ENCODE results near the gene GJD4.

Gene GJD4

GRCh38 chr10:35585356-35585755 is 19.8 kb upstream of the GJD4 start:
- no peak for FAIRE-seq

GRCh38 chr10:35585903-35586535 is 19.1 kb upstream of the GJD4 start:
- TF ChIP-seq, protein P1, sequence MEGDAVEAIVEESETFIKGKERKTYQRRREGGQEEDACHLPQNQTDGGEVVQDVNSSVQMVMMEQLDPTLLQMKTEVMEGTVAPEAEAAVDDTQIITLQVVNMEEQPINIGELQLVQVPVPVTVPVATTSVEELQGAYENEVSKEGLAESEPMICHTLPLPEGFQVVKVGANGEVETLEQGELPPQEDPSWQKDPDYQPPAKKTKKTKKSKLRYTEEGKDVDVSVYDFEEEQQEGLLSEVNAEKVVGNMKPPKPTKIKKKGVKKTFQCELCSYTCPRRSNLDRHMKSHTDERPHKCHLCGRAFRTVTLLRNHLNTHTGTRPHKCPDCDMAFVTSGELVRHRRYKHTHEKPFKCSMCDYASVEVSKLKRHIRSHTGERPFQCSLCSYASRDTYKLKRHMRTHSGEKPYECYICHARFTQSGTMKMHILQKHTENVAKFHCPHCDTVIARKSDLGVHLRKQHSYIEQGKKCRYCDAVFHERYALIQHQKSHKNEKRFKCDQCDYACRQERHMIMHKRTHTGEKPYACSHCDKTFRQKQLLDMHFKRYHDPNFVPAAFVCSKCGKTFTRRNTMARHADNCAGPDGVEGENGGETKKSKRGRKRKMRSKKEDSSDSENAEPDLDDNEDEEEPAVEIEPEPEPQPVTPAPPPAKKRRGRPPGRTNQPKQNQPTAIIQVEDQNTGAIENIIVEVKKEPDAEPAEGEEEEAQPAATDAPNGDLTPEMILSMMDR (IDR thresholded peaks at IDR 0.05; ENCODE audit: insufficient read depth, missing control alignments), result no peak
- DNase-seq (ENCODE audit: insufficient read length, low spot score) (no peak), FAIRE-seq (no peak)

More at GRCh38 chr10:35585356-35585755, 19.8 kb upstream of the GJD4 start:
- TF ChIP-seq, protein P1 (IDR thresholded peaks at IDR 0.05; ENCODE audit: insufficient read depth, missing control alignments), result no peak
- no peak for DNase-seq (ENCODE audit: insufficient read length, low spot score)

DNA sequence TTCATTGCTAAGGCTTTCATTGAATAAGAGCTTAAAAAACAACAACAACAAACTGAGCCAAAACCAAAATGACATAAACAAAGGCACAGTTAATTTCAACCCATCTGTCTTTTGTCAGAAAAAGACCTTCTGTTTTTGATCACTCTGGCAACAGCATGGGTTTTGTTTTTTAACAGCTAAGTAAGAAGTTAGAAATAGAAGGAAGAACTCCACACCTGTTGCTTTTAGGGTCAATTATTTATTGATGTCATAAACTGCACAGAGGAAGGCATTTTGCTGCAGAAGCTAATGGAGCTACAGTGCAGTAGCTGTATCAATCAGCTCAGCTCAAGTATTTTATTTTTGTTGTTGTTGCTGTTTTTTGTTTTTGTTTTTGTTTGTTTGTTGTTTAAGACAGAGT is 16.3 kb upstream of the GJD4 start:
- FAIRE-seq (no peak), DNase-seq (ENCODE audit: insufficient read length, low spot score) (no peak)
- TF ChIP-seq, protein P1 (IDR thresholded peaks at IDR 0.05; ENCODE audit: insufficient read depth, missing control alignments), result no peak

- FAIRE-seq (peak; percentile 11), DNase-seq (ENCODE audit: insufficient read length, low spot score) (no peak)
- TF ChIP-seq, protein P1 (IDR thresholded peaks at IDR 0.05; ENCODE audit: insufficient read depth, missing control alignments), result no peak
These were observed 12.7 kb upstream of the GJD4 start for GRCh38 chr10:35592441-35592840.

- TF ChIP-seq, protein P1 (IDR thresholded peaks at IDR 0.05; ENCODE audit: insufficient read depth, missing control alignments), result no peak
- FAIRE-seq, result no peak
- DNase-seq (ENCODE audit: insufficient read length, low spot score), result no peak
These were observed 10.7 kb upstream of the GJD4 start for GRCh38 chr10:35594115-35595079.

DNA sequence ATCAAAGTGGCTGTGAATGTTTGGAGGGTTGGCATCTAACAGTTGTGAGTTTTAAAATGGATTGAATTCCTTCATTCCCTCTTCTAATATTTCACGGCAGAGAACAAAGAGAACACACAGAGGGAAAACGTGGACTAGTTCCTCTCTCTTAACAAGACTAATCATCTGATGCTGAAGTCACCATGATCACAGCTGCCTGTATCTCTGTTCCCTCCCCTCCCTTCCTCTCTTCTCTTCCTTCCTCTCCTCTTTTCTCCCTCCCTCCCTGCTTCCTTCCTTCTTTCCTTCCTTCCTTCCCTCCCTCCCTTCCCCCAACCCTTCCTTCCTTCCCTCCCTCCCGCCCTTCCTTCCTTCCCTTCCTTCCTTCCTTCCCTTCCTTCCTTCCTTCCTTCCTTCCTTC is 10.0 kb upstream of the GJD4 start:
- TF ChIP-seq, protein P1 (IDR thresholded peaks at IDR 0.05; ENCODE audit: insufficient read depth, missing control alignments), result no peak
- DNase-seq (ENCODE audit: insufficient read length, low spot score) (no peak), FAIRE-seq (no peak)

Measured in D721Med (cell line).